Measurements from ENCODE around the gene AURKAIP1.
"Not testable (repeated sequence)": the region's sequence is repeated elsewhere in the genome, so short reads cannot be mapped to it uniquely, and the experiment has no call there.

The AURKAIP1 gene

GRCh38 chr1:1391225-1391624, 16.2 kb upstream of the AURKAIP1 start:
- Histone ChIP-seq H3K4me3 (ENCODE audit: low read length) (no peak overlapping the region), H3K36me3 (ENCODE audit: control insufficient read depth, insufficient read depth, low read length) (peaks cover 60% of the 10 kb centered on the region), H3K27me3 (ENCODE audit: control insufficient read depth, insufficient read depth, low read length) (no peaks in the 10 kb centered on the region), H3K4me1 (ENCODE audit: control insufficient read depth, insufficient read depth, low read length) (no peaks in the 10 kb centered on the region), H3K27ac (ENCODE audit: low read depth, low read length) (no peak overlapping the region), H3K9ac (ENCODE audit: low read length) (no peak overlapping the region)

DNA sequence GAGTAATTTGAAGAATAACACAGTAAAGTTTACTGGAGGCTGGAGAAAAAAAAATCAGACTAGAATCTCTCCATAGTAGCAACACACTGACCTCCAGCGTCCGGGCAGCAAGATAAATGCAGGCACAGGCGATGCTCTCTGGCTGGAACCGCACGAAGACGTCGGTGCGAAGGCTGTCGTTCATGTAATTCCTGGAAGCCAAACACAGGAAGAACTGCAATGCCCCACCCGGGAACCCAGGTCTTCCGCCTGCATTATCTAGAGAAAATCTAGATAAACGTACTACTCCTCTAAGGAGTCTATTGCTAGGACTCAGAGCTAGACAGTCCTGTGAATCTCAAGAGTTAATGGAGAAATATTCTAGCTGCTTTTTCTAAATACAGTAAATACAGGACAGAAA, 15.7 kb upstream of the AURKAIP1 start:
- Histone ChIP-seq H3K27me3 (ENCODE audit: control insufficient read depth, insufficient read depth, low read length) (no peaks in the 10 kb centered on the region), H3K4me3 (ENCODE audit: low read length) (no peak overlapping the region), H3K27ac (ENCODE audit: low read depth, low read length) (no peak overlapping the region), H3K36me3 (ENCODE audit: control insufficient read depth, insufficient read depth, low read length) (peaks cover 64% of the 10 kb centered on the region), H3K9ac (ENCODE audit: low read length) (no peak overlapping the region), H3K4me1 (ENCODE audit: control insufficient read depth, insufficient read depth, low read length) (no peaks in the 10 kb centered on the region)

GRCh38 chr1:1388078-1388472, 13.1 kb upstream of the AURKAIP1 start:
- H3K4me3 ChIP-seq (ENCODE audit: low read length): no peak overlapping the region
- no peaks in the 10 kb centered on the region for H3K27me3 ChIP-seq (ENCODE audit: control insufficient read depth, insufficient read depth, low read length)
- no peaks in the 10 kb centered on the region for H3K4me1 ChIP-seq (ENCODE audit: control insufficient read depth, insufficient read depth, low read length)
- H3K27ac ChIP-seq (ENCODE audit: low read depth, low read length): no peak overlapping the region
- no peak overlapping the region for H3K9ac ChIP-seq (ENCODE audit: low read length)
- peaks cover 48% of the 10 kb centered on the region for H3K36me3 ChIP-seq (ENCODE audit: control insufficient read depth, insufficient read depth, low read length)

DNA sequence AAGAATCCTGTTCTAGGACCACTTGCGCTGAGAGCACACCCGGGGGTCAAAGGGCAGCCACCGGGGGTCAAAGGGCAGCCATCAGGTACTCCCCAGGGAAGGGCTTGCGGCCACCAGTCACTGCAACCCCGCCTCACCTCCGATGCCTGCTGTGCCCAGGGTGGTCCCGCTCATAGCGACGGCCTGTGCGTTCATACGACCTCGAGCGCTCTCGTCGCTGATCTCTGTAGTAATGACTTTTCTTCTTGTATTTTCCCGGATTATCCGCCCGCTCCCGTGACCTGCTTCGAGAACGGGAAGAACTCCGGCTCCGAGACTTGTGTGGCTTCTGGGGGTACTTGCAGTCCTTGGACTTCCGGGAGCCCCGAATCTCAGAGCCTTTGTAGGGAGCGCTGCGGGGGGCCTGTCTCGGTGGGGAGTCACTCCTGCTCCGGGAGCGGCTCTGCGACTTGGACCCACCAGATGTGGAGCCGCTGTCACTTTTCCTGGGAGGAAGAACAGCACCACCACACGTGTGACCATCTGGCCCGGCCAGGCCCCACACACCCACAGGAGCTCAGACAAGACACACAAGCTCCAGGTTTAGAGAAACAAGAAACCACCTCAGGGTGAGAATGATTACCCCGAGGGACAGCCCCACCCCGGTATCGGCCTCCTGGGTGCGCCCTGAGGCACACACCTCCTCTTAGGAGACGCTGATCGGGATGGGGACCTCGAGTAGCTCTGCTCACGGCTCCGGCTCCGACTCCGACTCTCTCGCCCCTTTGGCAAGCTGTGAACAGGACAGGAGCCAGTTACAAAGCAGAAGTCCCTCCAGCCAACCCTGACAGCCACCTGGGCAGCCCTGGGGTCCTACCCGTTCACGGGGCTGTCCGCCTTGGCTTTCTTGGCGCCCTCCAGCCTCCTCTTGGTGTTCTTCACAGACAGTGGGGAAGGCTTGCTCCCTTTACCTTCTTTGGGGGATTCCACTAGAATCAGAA, 12.4 kb upstream of the AURKAIP1 start:
- Histone ChIP-seq H3K36me3 (ENCODE audit: control insufficient read depth, insufficient read depth, low read length) (peaks cover 42% of the 10 kb centered on the region), H3K9ac (ENCODE audit: low read length) (no peak overlapping the region), H3K4me3 (ENCODE audit: low read length) (no peak overlapping the region), H3K27ac (ENCODE audit: low read depth, low read length) (no peak overlapping the region), H3K4me1 (ENCODE audit: control insufficient read depth, insufficient read depth, low read length) (no peaks in the 10 kb centered on the region), H3K27me3 (ENCODE audit: control insufficient read depth, insufficient read depth, low read length) (no peaks in the 10 kb centered on the region)

DNA sequence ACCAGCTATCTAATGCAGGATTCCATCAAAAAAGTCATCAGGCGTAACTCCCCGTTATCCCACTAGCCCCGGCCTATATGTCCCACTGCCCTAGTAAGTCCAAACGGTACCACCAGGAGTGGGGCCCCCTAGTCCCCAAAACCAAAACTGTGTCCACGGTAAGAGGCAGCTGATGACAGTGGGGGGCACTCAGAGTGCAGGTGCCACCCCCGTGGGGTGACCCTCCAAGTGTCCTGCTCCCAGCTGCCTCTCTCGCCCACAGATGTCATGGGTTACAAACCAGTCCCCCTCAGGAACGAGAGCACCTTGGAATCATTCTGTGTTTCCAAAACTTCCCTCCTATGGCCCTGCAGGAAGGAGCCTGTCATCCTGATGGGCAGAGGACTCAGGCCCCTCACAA, 10.9 kb upstream of the AURKAIP1 start:
- H3K27ac ChIP-seq (ENCODE audit: low read depth, low read length): no peak overlapping the region
- peaks cover 36% of the 10 kb centered on the region for H3K36me3 ChIP-seq (ENCODE audit: control insufficient read depth, insufficient read depth, low read length)
- no peaks in the 10 kb centered on the region for H3K4me1 ChIP-seq (ENCODE audit: control insufficient read depth, insufficient read depth, low read length)
- no peak overlapping the region for H3K4me3 ChIP-seq (ENCODE audit: low read length)
- H3K9ac ChIP-seq (ENCODE audit: low read length): no peak overlapping the region
- no peaks in the 10 kb centered on the region for H3K27me3 ChIP-seq (ENCODE audit: control insufficient read depth, insufficient read depth, low read length)

- H3K4me1 ChIP-seq (ENCODE audit: control insufficient read depth, insufficient read depth, low read length); H3K4me3 ChIP-seq (ENCODE audit: low read length); H3K9ac ChIP-seq (ENCODE audit: low read length); H3K27ac ChIP-seq (ENCODE audit: low read depth, low read length); H3K27me3 ChIP-seq (ENCODE audit: control insufficient read depth, insufficient read depth, low read length): not testable (repeated sequence)
- peaks cover 35% of the 10 kb centered on the region for H3K36me3 ChIP-seq (ENCODE audit: control insufficient read depth, insufficient read depth, low read length)
Measured at GRCh38 chr1:1385339-1385738, 10.3 kb upstream of the AURKAIP1 start.

DNA sequence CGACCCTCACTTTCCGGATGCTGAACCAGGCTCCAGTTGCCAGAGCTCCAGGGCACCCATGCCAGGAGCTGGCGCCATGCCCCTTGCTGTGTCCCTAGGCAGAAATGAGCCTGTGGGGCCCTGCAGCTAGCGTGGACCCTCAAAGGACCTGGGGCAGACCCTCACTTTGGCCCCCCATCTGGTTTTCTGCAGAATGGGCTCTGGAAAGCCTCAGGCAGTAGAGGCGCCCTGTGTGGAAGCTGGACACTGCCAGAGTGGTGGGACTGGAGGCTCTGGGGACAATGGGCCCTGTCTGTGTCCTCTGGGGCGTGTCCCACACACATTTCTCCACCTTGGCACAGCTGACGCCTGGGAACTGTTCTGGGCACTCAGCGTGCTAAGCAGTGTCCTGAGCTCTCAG, 6.3 kb upstream of the AURKAIP1 start:
- H3K27ac ChIP-seq (ENCODE audit: low read depth, low read length): no peak overlapping the region
- H3K27me3 ChIP-seq (ENCODE audit: control insufficient read depth, insufficient read depth, low read length): no peaks in the 10 kb centered on the region

DNA sequence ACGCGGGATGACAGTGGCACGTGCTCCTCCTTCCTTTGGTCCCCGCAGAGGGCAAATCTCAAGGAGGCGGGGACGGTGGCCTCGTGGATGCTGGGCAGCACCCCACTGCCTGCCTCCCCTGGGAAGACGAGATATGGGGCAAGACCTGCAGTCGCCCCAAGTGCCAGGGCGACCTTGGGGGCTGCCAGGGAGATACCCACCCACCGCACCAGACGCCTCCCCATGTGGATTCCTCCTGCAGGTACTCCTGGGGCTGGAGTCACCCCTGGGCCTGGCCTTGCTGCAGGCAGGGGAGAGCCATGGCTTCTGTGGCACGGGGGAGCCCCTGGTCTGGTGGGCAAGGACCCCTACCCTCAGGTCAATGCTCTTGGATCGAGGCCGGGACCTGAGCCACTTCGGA, 5.9 kb upstream of the AURKAIP1 start:
- no peaks in the 10 kb centered on the region for H3K36me3 ChIP-seq (ENCODE audit: control insufficient read depth, insufficient read depth, low read length)
- H3K27me3 ChIP-seq (ENCODE audit: control insufficient read depth, insufficient read depth, low read length): no peaks in the 10 kb centered on the region
- peaks cover 3% of the 10 kb centered on the region for H3K4me1 ChIP-seq (ENCODE audit: control insufficient read depth, insufficient read depth, low read length)
- no peak overlapping the region for H3K27ac ChIP-seq (ENCODE audit: low read depth, low read length)
- no peak overlapping the region for H3K9ac ChIP-seq (ENCODE audit: low read length)
- H3K4me3 ChIP-seq (ENCODE audit: low read length): no peak overlapping the region

More for the DNA sequence above, 6.3 kb upstream of the AURKAIP1 start:
- H3K9ac ChIP-seq (ENCODE audit: low read length): no peak overlapping the region
- peaks cover 4% of the 10 kb centered on the region for H3K36me3 ChIP-seq (ENCODE audit: control insufficient read depth, insufficient read depth, low read length)
- H3K4me1 ChIP-seq (ENCODE audit: control insufficient read depth, insufficient read depth, low read length): no peaks in the 10 kb centered on the region
- H3K4me3 ChIP-seq (ENCODE audit: low read length): no peak overlapping the region

GRCh38 chr1:1377540-1378205, 2.7 kb upstream of the AURKAIP1 start:
- no peaks in the 10 kb centered on the region for H3K27me3 ChIP-seq (ENCODE audit: control insufficient read depth, insufficient read depth, low read length)
- no peak overlapping the region for H3K9ac ChIP-seq (ENCODE audit: low read length)
- no peaks in the 10 kb centered on the region for H3K36me3 ChIP-seq (ENCODE audit: control insufficient read depth, insufficient read depth, low read length)
- H3K27ac ChIP-seq (ENCODE audit: low read depth, low read length): no peak overlapping the region
- H3K4me3 ChIP-seq (ENCODE audit: low read length): no peak overlapping the region
- peaks cover 13% of the 10 kb centered on the region for H3K4me1 ChIP-seq (ENCODE audit: control insufficient read depth, insufficient read depth, low read length)

GRCh38 chr1:1376551-1377226, 1.7 kb upstream of the AURKAIP1 start:
- H3K27ac ChIP-seq (ENCODE audit: low read depth, low read length): no peak overlapping the region
- H3K27me3 ChIP-seq (ENCODE audit: control insufficient read depth, insufficient read depth, low read length): no peaks in the 10 kb centered on the region
- H3K9ac ChIP-seq (ENCODE audit: low read length): no peak overlapping the region
- no peaks in the 10 kb centered on the region for H3K36me3 ChIP-seq (ENCODE audit: control insufficient read depth, insufficient read depth, low read length)
- H3K4me1 ChIP-seq (ENCODE audit: control insufficient read depth, insufficient read depth, low read length): peaks cover 15% of the 10 kb centered on the region
- H3K4me3 ChIP-seq (ENCODE audit: low read length): no peak overlapping the region

- no peaks in the 10 kb centered on the region for H3K36me3 ChIP-seq (ENCODE audit: control insufficient read depth, insufficient read depth, low read length)
Measured at GRCh38 chr1:1374589-1374928, 448 bp downstream of the AURKAIP1 start.

GRCh38 chr1:1373815-1374588, 1.0 kb downstream of the AURKAIP1 start:
- Histone ChIP-seq H3K27ac (ENCODE audit: low read depth, low read length) (peak overlapping the region; percentile 84), H3K9ac (ENCODE audit: low read length) (peak overlapping the region; percentile 90), H3K4me3 (ENCODE audit: low read length) (peak overlapping the region; percentile 94), H3K4me1 (ENCODE audit: control insufficient read depth, insufficient read depth, low read length) (peaks cover 17% of the 10 kb centered on the region), H3K36me3 (ENCODE audit: control insufficient read depth, insufficient read depth, low read length) (no peaks in the 10 kb centered on the region), H3K27me3 (ENCODE audit: control insufficient read depth, insufficient read depth, low read length) (no peaks in the 10 kb centered on the region)

More at GRCh38 chr1:1374589-1374928, 448 bp downstream of the AURKAIP1 start:
- Histone ChIP-seq H3K4me3 (ENCODE audit: low read length) (peak overlapping the region; percentile 94), H3K4me1 (ENCODE audit: control insufficient read depth, insufficient read depth, low read length) (peaks cover 17% of the 10 kb centered on the region), H3K9ac (ENCODE audit: low read length) (peak overlapping the region; percentile 90), H3K27me3 (ENCODE audit: control insufficient read depth, insufficient read depth, low read length) (no peaks in the 10 kb centered on the region), H3K27ac (ENCODE audit: low read depth, low read length) (peak overlapping the region; percentile 84)
